Mucosa of descending colon (tissue), 3 donors: ENCODE data around the gene TUBB2B. TPM values are rescaled to one million over a fixed set of nuclear protein-coding genes. Genes with fewer than 3 reads are reported as not detected.
"Not testable (repeated sequence)": the region's sequence is repeated elsewhere in the genome, so short reads cannot be mapped to it uniquely, and the experiment has no call there.

Experiments
- ATAC-seq: fragments of 200-7000 bp; cut with Tn5 transposase; one replicate; pipeline ENCODE4 v1.9.1; 2020; ENCODE audit warnings: mild to moderate bottlenecking, moderate library complexity
- DNase-seq, 3 donors: peaks; one replicate each; pipeline ENCODE4 v3.0.0-alpha.2; 2020
- H3K36me3 ChIP-seq: fragments of 200-600 bp; one replicate; pipeline ENCODE4 v1.8.0; 2021; ENCODE audit warnings: low read depth, mild to moderate bottlenecking
- H3K4me1 ChIP-seq: fragments of 200-600 bp; one replicate; pipeline ENCODE4 v1.8.0; 2021; ENCODE audit warnings: low read depth, mild to moderate bottlenecking
- H3K4me3 ChIP-seq: fragments of 200-600 bp; one replicate; pipeline ENCODE4 v1.8.0; 2021; ENCODE audit warnings: mild to moderate bottlenecking
- H3K9me3 ChIP-seq: fragments of 200-600 bp; one replicate; pipeline ENCODE4 v1.8.0; 2021; ENCODE audit warnings: mild to moderate bottlenecking
- intact Hi-C, 2 donors: fragments of 100-400 bp; cut with DNase I in 1 of 2; cut with micrococcal nuclease in 1 of 2; formaldehyde crosslinking; loops; one replicate each; pipeline versions ENCODE4 v1.11.0 to v1.11.1; 2022; cut with DNase I, micrococcal nuclease
- total RNA-seq, 3 donors: library from RNA; stranded (reverse); fragmentation: NEBNext Ultra II Directional in 2 of 3; extraction: Animal tissue kit (Norgen Biotek cat#: 25700) in 2 of 3; gene quantifications; one replicate each; pipeline versions ENCODE4 v1.2.1 to v1.2.4, GENCODE V29; 2021 to 2023
- TF ChIP-seq, protein P1 (sequence below): fragments of 200-600 bp; IDR thresholded peaks from one replicate; pipeline ENCODE4 v1.8.0; 2022; ENCODE audit warnings: antibody characterized with exemption, mild to moderate bottlenecking
- donor health status: DM: no; HTN: no; CAD: no; lungs with moderate emphysema.
- donor health status: DM: no; HTN: no; CAD: no.
- donor health status: DM: no; HTN: yes; CAD: no.

Gene TUBB2B
- total RNA-seq, 3 donors from 2014 or later, result 0.87 to 18.5 (median 3.6) TPM

DNA sequence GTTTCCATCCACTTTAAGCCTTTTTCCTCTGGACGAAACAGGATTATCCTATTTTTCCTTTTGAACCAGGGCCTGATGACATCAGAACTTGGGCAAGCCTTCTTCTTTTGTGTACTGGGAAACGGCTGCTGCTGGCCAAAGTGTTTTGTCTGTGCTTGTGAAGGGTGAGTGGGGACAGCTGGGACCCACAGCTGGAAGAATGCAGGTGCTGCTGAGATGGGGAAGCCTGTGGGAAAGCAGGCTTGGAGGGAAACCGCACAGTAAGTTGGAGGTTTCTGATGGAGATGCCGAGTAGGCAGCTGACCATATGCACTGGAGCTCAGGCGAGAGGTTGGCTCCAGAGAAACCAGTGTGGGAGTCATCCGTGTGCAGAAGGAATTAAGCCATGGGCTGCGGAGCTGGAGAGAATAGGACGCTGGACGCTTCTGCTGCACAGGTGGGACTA, 22.8 kb upstream of the TUBB2B start:
- intact Hi-C loops, result loop anchor here (5.0 to 10.0 kb wide), 2 partner anchors 123 to 125 kb away; no protein-coding TSS in a partner anchor
- Histone ChIP-seq H3K4me1 (no peaks in the 10 kb centered on the region), H3K9me3 (no peaks in the 10 kb centered on the region), H3K4me3 (no peak overlapping the region), H3K36me3 (no peaks in the 10 kb centered on the region)
- ATAC-seq (no peak), DNase-seq (no peak)
- TF ChIP-seq, protein P1, sequence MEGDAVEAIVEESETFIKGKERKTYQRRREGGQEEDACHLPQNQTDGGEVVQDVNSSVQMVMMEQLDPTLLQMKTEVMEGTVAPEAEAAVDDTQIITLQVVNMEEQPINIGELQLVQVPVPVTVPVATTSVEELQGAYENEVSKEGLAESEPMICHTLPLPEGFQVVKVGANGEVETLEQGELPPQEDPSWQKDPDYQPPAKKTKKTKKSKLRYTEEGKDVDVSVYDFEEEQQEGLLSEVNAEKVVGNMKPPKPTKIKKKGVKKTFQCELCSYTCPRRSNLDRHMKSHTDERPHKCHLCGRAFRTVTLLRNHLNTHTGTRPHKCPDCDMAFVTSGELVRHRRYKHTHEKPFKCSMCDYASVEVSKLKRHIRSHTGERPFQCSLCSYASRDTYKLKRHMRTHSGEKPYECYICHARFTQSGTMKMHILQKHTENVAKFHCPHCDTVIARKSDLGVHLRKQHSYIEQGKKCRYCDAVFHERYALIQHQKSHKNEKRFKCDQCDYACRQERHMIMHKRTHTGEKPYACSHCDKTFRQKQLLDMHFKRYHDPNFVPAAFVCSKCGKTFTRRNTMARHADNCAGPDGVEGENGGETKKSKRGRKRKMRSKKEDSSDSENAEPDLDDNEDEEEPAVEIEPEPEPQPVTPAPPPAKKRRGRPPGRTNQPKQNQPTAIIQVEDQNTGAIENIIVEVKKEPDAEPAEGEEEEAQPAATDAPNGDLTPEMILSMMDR, result no peak

DNA sequence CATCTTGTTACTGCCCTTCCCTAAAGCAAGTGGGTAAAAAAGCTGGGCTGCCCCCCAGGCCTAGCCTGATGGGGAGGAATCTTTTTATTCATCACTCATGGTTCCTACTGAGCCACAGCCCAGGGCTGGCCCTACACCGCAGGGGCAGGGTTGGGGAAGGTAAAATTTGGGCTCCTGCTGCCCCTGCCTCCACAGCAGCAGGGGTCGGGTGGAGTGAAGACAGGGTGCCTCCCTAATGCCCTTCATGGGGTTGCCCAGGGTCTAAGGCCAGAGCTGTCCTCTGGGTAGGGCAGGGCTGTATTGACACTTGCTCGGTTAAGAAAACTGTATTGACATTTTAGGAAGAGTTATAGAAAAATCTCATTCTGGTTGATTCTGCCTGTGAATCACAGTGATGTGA, 22.4 kb upstream of the TUBB2B start:
- intact Hi-C loops, result loop anchor here (5.0 to 10.0 kb wide), 2 partner anchors 123 to 125 kb away; no protein-coding TSS in a partner anchor
- no peaks in the 10 kb centered on the region for H3K4me1 ChIP-seq
- H3K9me3 ChIP-seq, result no peaks in the 10 kb centered on the region
- ATAC-seq, result no peak
- DNase-seq, result no peak
- no peak overlapping the region for H3K4me3 ChIP-seq
- TF ChIP-seq, protein P1, result no peak
- H3K36me3 ChIP-seq, result no peaks in the 10 kb centered on the region

DNA sequence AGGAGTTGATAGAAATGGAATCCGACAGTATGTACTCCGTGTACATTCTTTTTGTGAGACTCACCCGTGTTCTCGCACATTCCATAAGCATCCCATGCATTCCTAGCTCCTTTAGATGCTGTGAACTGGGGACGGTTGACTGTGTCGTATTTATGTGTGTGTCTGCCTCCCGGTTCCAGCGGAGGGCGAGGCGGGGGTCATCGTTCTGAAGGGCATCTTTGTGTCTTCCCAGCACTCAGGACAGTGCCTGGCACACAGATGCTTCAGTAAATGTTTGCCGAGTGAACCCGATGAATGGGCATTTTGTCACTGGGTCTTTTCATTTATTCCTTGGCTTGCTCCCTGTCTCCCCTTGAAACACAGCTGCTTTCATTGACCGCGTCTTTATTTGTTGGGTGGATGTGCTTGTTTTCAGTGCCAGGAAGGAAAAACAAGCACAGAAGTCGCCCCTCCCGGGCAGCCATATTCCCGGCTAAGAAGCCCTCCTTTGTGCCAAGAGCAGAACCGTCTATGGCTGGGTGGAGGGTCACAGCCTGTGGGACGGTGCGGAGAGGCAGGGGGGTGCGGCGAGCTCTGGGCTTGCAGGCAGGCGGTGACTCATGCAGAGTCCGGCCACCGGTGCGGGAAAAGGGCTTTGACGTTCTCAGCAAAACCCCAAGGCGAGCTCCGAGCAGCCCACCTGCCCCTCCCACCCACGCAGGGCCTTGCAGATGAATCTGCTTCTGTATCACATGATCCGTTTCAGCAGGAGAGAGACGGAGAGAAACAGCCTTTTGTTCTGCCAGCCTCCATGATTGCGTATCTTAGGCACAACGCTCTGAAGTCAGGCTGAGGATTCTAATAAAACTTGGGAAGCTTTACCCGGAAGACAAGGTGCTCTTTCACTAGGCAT, 20.0 kb upstream of the TUBB2B start:
- Histone ChIP-seq H3K9me3 (no peaks in the 10 kb centered on the region), H3K4me3 (no peak overlapping the region), H3K4me1 (no peaks in the 10 kb centered on the region), H3K36me3 (no peaks in the 10 kb centered on the region)
- ATAC-seq (peak; percentile 73), DNase-seq (peak; percentile 56 to 72 (median 67))
- intact Hi-C loops, result no loop called here
- TF ChIP-seq, protein P1, result no peak

DNA sequence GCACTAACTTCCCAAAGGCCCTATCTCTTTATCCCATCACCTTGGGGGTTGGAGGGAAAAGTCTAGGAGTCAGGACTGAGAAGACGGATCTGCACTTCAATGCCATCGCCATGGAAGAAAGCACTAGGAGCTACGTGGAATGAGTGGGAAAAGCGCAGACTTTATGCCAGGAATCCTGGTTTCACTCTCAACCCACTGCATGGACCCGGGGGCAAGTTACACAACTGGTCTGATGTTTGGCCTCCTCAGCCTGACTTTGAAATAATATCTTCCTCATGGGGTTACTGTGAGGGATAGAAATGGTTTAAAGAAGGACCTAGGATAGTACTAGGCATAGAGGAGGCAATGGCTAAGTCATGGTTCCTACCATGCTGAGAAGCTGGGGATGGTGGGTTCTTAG, 17.8 kb upstream of the TUBB2B start:
- Histone ChIP-seq H3K4me3 (no peak overlapping the region), H3K36me3 (no peaks in the 10 kb centered on the region), H3K4me1 (no peaks in the 10 kb centered on the region), H3K9me3 (no peaks in the 10 kb centered on the region)
- TF ChIP-seq, protein P1, result no peak
- intact Hi-C loops, result no loop called here
- DNase-seq, result no peak
- ATAC-seq, result no peak

DNA sequence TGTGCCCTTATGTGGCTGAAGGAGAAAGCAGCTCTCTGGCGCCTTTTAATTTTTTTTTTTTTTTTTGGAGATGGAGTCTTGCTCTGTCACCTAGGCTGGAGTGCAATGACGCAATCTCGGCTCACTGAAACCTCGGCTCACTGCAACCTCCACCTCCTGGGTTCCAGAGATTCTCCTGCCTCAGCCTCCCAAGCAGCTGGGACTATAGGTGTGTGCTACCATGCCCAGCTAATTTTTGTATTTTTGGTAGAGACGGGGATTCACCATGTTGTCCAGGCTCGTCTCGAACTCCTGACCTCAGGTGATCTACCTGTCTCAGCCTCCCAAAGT, 17.3 kb upstream of the TUBB2B start:
- H3K4me3 ChIP-seq, H3K36me3 ChIP-seq, H3K9me3 ChIP-seq, ATAC-seq, intact Hi-C loops, H3K4me1 ChIP-seq, DNase-seq: not testable (repeated sequence)

DNA sequence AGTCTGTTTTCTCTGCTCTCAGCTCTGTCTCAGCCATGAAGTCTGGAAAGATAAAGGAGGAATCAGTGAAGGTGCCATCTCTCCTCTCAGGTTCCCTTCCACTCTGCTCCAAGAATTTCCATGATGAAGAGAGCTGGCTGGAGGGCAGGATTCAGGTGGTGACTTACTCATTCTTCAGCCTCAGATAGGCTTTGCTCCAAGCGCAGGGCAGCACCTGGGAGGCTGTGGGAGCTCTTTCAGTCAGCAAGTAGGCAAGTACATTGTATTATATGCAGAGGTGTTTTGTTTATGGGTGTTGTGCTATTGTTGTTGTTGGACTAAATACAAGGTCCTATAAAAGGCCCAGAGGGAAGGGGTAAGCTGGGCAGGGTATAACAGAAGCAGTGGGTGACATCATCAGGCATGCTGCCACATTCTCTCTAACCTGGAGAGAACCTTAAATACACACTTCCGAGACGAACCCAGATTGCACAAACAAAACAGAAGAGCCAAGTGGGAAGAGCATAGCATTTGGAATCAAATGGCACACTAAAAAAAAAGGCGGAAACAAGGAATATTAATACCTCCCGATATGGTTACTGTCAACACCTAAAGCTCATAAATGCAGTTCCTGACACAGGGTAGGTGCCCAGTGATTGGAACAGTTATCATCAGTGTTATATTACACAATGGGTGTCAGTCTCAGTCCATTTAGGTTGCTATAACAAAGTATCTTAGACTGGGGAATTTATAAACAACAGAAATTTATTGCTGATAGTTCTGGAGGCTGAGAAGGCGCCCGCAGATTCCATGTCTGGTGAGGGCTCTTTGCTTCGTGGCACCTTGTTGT, 16.8 kb upstream of the TUBB2B start:
- no peak overlapping the region for H3K4me3 ChIP-seq

More for the DNA sequence above, 16.8 kb upstream of the TUBB2B start:
- ATAC-seq, result no peak
- DNase-seq, result no peak
- Histone ChIP-seq H3K36me3 (no peaks in the 10 kb centered on the region), H3K9me3 (no peaks in the 10 kb centered on the region), H3K4me1 (no peaks in the 10 kb centered on the region)
- TF ChIP-seq, protein P1, result no peak
- intact Hi-C loops, result no loop called here
